H9 (cell line): ENCODE data around the gene PFDN4. TPM values are rescaled to one million over a fixed set of nuclear protein-coding genes. Genes with fewer than 3 reads are reported as not detected.

Experiments
- DNase-seq: peaks from one replicate; pipeline ENCODE4 v3.0.0-alpha.2; 2017
- H2AFZ ChIP-seq: one replicate; pipeline ENCODE4 v1.6.1; 2013; ENCODE audit warnings: mild to moderate bottlenecking, low read length, control low read depth, moderate library complexity
- H2AK5ac ChIP-seq: 2 replicates; pipeline ENCODE4 v1.6.1; 2013; ENCODE audit warnings: low read length, control low read depth, mixed read lengths; ENCODE audit not compliant: insufficient read length
- H2BK120ac ChIP-seq: one replicate; pipeline ENCODE4 v1.6.1; 2013; ENCODE audit warnings: low read depth, mild to moderate bottlenecking, low read length, control low read depth, inconsistent platforms; ENCODE audit not compliant: poor library complexity, severe bottlenecking
- H2BK12ac ChIP-seq: 2 replicates; pipeline ENCODE4 v1.6.1; 2013; ENCODE audit warnings: low read length, control low read depth, mixed read lengths, low read depth; ENCODE audit not compliant: insufficient read length
- H2BK15ac ChIP-seq: 2 replicates; pipeline ENCODE4 v1.6.1; 2013; ENCODE audit warnings: low read depth, low read length, control low read depth
- H2BK20ac ChIP-seq: one replicate; pipeline ENCODE4 v1.6.1; 2013; ENCODE audit warnings: low read depth, mild to moderate bottlenecking, low read length, control low read depth, inconsistent platforms; ENCODE audit not compliant: poor library complexity, severe bottlenecking
- H2BK5ac ChIP-seq: 2 replicates; pipeline ENCODE4 v1.6.1; 2013; ENCODE audit warnings: low read length, control low read depth, mixed read lengths; ENCODE audit not compliant: insufficient read length
- H3K14ac ChIP-seq: 2 replicates; pipeline ENCODE4 v1.6.1; 2013; ENCODE audit warnings: low read length, control low read depth; ENCODE audit not compliant: insufficient read depth
- H3K18ac ChIP-seq: 2 replicates; pipeline ENCODE4 v1.6.1; 2013; ENCODE audit warnings: low read depth, mild to moderate bottlenecking, mixed read lengths, low read length, control low read depth; ENCODE audit not compliant: insufficient read length
- H3K23ac ChIP-seq: 2 replicates; pipeline ENCODE4 v1.6.1; 2013; ENCODE audit warnings: low read length, control low read depth, mixed read lengths, low read depth; ENCODE audit not compliant: insufficient read length
- H3K23me2 ChIP-seq: 2 replicates; pipeline ENCODE4 v1.6.1; 2013; ENCODE audit warnings: low read depth, mild to moderate bottlenecking, mixed read lengths, low read length, control low read depth; ENCODE audit not compliant: insufficient read length, poor library complexity, severe bottlenecking
- H3K27ac ChIP-seq: 2 replicates; pipeline ENCODE4 v1.5.1; 2013; ENCODE audit warnings: low read length, control low read depth, mixed read lengths, low read depth; ENCODE audit not compliant: insufficient read length
- H3K27me3 ChIP-seq: 2 replicates; pipeline ENCODE4 v1.6.1; 2013; ENCODE audit warnings: low read length, control low read depth, inconsistent platforms; ENCODE audit not compliant: insufficient read depth
- H3K4ac ChIP-seq: 2 replicates; pipeline ENCODE4 v1.6.1; 2013; ENCODE audit warnings: low read depth, mild to moderate bottlenecking, control low read depth, inconsistent platforms, low read length, moderate library complexity
- H3K4me1 ChIP-seq: 2 replicates; pipeline ENCODE4 v1.6.1; 2013; ENCODE audit warnings: low read length, control low read depth, inconsistent platforms; ENCODE audit not compliant: insufficient read depth
- H3K4me2 ChIP-seq: 2 replicates; pipeline ENCODE4 v1.6.1; 2013; ENCODE audit warnings: low read length, control low read depth, mixed read lengths; ENCODE audit not compliant: insufficient read length, insufficient read depth
- H3K56ac ChIP-seq: 2 replicates; pipeline ENCODE4 v1.6.1; 2013; ENCODE audit warnings: low read depth, mild to moderate bottlenecking, mixed read lengths, low read length, control low read depth; ENCODE audit not compliant: insufficient read length
- H3K79me1 ChIP-seq: 2 replicates; pipeline ENCODE4 v1.6.1; 2013; ENCODE audit warnings: low read depth, mild to moderate bottlenecking, moderate library complexity, low read length, control low read depth, inconsistent platforms; ENCODE audit not compliant: insufficient read depth, poor library complexity, severe bottlenecking
- H3K79me2 ChIP-seq: 2 replicates; pipeline ENCODE4 v1.6.1; 2013; ENCODE audit warnings: low read length, control low read depth, inconsistent platforms; ENCODE audit not compliant: insufficient read depth
- H3K9ac ChIP-seq: 2 replicates; pipeline ENCODE4 v1.6.1; 2013; ENCODE audit warnings: low read length, control low read depth, mixed read lengths; ENCODE audit not compliant: insufficient read length; ENCODE audit errors: extremely low read depth
- H3K9me3 ChIP-seq: one replicate; pipeline ENCODE4 v1.6.1; 2013; ENCODE audit warnings: low read depth, low read length, inconsistent platforms; ENCODE audit not compliant: control insufficient read depth
- H3T11ph ChIP-seq: one replicate; pipeline ENCODE4 v1.6.1; 2013; ENCODE audit warnings: mild to moderate bottlenecking, low read length, control low read depth, inconsistent platforms
- H4K20me1 ChIP-seq: one replicate; pipeline ENCODE4 v1.6.1; 2013; ENCODE audit not compliant: control insufficient read depth, insufficient read length, insufficient read depth
- H4K5ac ChIP-seq: 2 replicates; pipeline ENCODE4 v1.6.1; 2013; ENCODE audit warnings: low read depth, mild to moderate bottlenecking, mixed read lengths, low read length, control low read depth; ENCODE audit not compliant: insufficient read length
- H4K8ac ChIP-seq: replicated peaks from 2 replicates; pipeline ENCODE4 v1.6.1; 2013; ENCODE audit warnings: low read length, control low read depth, mixed read lengths, low read depth; ENCODE audit not compliant: insufficient read length
- H4K91ac ChIP-seq: 2 replicates; pipeline ENCODE4 v1.6.1; 2013; ENCODE audit warnings: low read depth, mild to moderate bottlenecking, moderate library complexity, mixed read lengths, low read length, control low read depth; ENCODE audit not compliant: insufficient read length
- H3K27ac Mint-ChIP-seq, 3 experiments: 2 replicates in 2 of 3; 3 replicates in 1 of 3; pipeline ENCODE4 v1.8.0; 2020 to 2021; ENCODE audit warnings: mixed read lengths in 3 of 3, mild to moderate bottlenecking in 1 of 3, moderate library complexity in 1 of 3
- H3K27me3 Mint-ChIP-seq: 2 replicates; pipeline ENCODE4 v1.8.0; 2021; ENCODE audit warnings: low read depth, mild to moderate bottlenecking, moderate library complexity, mixed read lengths
- H3K36me3 Mint-ChIP-seq, 3 experiments: 2 replicates in 2 of 3; 3 replicates in 1 of 3; pipeline ENCODE4 v1.8.0; 2020 to 2021; ENCODE audit warnings: low read depth in 3 of 3, mixed read lengths in 3 of 3; ENCODE audit not compliant: insufficient read depth in 1 of 3
- H3K4me1 Mint-ChIP-seq, 2 experiments: 2 replicates each; pipeline ENCODE4 v1.8.0; 2020; ENCODE audit warnings: mixed read lengths in 2 of 2
- H3K4me3 Mint-ChIP-seq, 2 experiments: 2 replicates in 1 of 2; 3 replicates in 1 of 2; pipeline ENCODE4 v1.8.0; 2020 to 2021; ENCODE audit warnings: mild to moderate bottlenecking in 2 of 2, mixed read lengths in 2 of 2, moderate library complexity in 1 of 2
- H3K9me3 Mint-ChIP-seq, 2 experiments: 2 replicates in 1 of 2; 3 replicates in 1 of 2; pipeline ENCODE4 v1.8.0; 2020; ENCODE audit warnings: mild to moderate bottlenecking in 2 of 2, mixed read lengths in 2 of 2, moderate library complexity in 1 of 2
- CTCF ChIP-seq: fragments of 200-600 bp; sonication (generic); conservative IDR thresholded peaks from 3 replicates; pipeline ENCODE4 v1.8.0; 2021; ENCODE audit warnings: antibody characterized with exemption, mild to moderate bottlenecking
- whole genome bisulfite sequencing: extraction: QIAGEN DNeasy Blood & Tissue Kit; methylation state at CpG from one replicate; pipeline ENCODE4 v1.1.7; 2013; ENCODE audit warnings: missing lambda C conversion rate, low lambda C conversion rate, mixed read lengths; ENCODE audit not compliant: insufficient read length; ENCODE audit errors: extremely low coverage; 5-methylcytosine and 5-hydroxymethylcytosine counted together
- total RNA-seq: library from RNA; stranded (reverse); gene quantifications from 2 replicates; pipeline ENCODE4 v1.2.1, GENCODE V29; 2021

The PFDN4 gene
- total RNA-seq, 1 experiment from 2014 or later: 73.6 TPM

GRCh38 chr20:54215157-54215789 is 7.4 kb downstream of the PFDN4 start:
- no peaks in the 10 kb centered on the region for H3K23me2 ChIP-seq
- no peaks in the 10 kb centered on the region for H3K4me1 ChIP-seq
- no peak overlapping the region for H4K8ac ChIP-seq
- no peak overlapping the region for H4K91ac ChIP-seq
- no peak overlapping the region for H3K9ac ChIP-seq
- no peak overlapping the region for H3K23ac ChIP-seq
- no peaks in the 10 kb centered on the region for H3K27me3 ChIP-seq
- no peak overlapping the region for H2BK120ac ChIP-seq
- no peak overlapping the region for H3K18ac ChIP-seq
- no peak overlapping the region for H2BK20ac ChIP-seq
- Mint-ChIP-seq H3K27ac (no peak overlapping the region), H3K4me1 (peaks cover 0 to 2% of the 10 kb centered on the region in 2 experiments; a peak in 3 of 4 replicates), H3K9me3 (no peaks in the 10 kb centered on the region), H3K36me3 (peaks cover 31 to 60% (median 44%) of the 10 kb centered on the region in 3 experiments; a peak in 6 of 7 replicates), H3K4me3 (no peak overlapping the region), H3K27me3 (no peaks in the 10 kb centered on the region)
- no peaks in the 10 kb centered on the region for H4K20me1 ChIP-seq
- no peak overlapping the region for H4K5ac ChIP-seq
- no peak overlapping the region for H3T11ph ChIP-seq
- no CpG with 5 or more reads among the region's 3 CpGs for WGBS
- H3K4me2 ChIP-seq: no peak overlapping the region
- no peak overlapping the region for H3K56ac ChIP-seq
- H3K9me3 ChIP-seq: no peaks in the 10 kb centered on the region
- TF ChIP-seq CTCF: no peak
- H3K27ac ChIP-seq: no peak overlapping the region
- H3K79me2 ChIP-seq: peaks cover 18% of the 10 kb centered on the region; the same call in 1 of the 2 replicates
- H3K14ac ChIP-seq: no peak overlapping the region
- H2AFZ ChIP-seq: no peak overlapping the region
- H2BK12ac ChIP-seq: no peak overlapping the region
- no peak overlapping the region for H2BK15ac ChIP-seq
- H3K79me1 ChIP-seq: peaks cover 3% of the 10 kb centered on the region
- no peak overlapping the region for H3K4ac ChIP-seq
- H2AK5ac ChIP-seq: no peak overlapping the region
- DNase-seq: no peak
- no peak overlapping the region for H2BK5ac ChIP-seq
